GM18520 (cell line): ENCODE results near the gene RABEPK.
A peak's percentile ranks its signal among the peaks of the same experiment; 100 is the strongest.
"Not testable (repeated sequence)": the region's sequence is repeated elsewhere in the genome, so short reads cannot be mapped to it uniquely, and the experiment has no call there.

Experiments used
- ATAC-seq: cut with Tn5 transposase; IDR thresholded peaks from one replicate; pipeline ENCODE4 v1.9.1; 2021; ENCODE audit not compliant: unreplicated experiment

RABEPK gene

DNA sequence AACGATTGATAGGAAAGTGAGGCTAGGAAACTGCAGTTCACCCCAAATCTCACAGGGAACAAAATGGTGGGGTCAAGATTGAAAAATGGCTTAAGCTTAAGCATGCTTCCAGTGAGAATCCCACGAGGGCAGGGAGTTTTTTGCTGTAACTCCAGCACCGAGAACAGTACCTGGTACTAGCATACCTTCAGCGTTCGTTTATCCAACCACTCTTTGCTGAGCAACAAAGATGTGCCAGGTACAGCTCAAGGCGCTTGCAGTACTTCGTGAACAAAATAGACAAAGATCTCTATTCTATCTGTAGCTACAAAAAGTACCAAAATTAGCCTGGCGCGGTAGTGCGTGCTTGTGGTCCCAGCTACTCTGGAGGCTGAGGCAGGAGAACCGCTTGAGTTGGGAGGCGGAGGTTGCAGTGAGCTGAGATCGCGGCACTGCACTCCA, 10.0 kb upstream of the RABEPK start:
- no peak for ATAC-seq

DNA sequence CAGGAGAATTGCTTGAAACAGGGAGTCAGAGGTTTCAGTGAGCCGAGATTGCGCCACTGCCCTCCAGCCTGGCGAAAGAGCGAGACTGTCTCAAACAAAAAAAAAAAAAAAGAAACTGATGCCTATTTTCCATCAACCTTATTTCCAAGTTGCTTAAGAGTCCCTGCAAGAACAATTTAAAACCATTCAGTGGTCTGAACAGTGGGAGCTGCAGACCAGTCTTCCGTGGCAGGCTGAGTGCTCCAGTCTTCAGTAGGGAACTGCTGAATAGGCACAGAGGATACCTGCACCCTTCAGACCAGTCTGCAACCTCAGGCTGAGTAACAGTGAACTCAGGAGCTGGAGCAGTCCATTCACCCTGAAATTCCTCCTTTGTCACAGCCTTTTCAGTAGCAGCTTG, 5.9 kb upstream of the RABEPK start:
- ATAC-seq, result not testable (repeated sequence)

DNA sequence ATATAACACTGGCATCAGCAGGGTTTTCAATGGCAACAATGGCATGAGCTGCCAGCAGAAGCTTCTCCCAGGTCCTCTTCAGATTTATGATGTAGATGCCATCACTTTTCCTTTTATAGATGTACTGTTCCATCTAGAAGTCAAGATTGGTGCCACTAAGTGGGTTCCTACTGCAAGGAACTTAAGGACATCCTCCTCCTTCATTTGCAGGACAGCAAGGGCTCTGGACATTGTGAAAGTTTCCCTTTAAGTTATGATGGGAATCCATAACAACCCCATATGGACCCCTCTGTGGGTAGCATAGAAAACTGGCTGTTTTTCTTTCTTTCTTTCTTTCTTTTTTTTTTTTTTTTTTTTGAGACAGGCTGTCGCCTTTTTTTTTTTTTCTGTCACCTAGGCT, 4.8 kb upstream of the RABEPK start:
- ATAC-seq, result not testable (repeated sequence)

DNA sequence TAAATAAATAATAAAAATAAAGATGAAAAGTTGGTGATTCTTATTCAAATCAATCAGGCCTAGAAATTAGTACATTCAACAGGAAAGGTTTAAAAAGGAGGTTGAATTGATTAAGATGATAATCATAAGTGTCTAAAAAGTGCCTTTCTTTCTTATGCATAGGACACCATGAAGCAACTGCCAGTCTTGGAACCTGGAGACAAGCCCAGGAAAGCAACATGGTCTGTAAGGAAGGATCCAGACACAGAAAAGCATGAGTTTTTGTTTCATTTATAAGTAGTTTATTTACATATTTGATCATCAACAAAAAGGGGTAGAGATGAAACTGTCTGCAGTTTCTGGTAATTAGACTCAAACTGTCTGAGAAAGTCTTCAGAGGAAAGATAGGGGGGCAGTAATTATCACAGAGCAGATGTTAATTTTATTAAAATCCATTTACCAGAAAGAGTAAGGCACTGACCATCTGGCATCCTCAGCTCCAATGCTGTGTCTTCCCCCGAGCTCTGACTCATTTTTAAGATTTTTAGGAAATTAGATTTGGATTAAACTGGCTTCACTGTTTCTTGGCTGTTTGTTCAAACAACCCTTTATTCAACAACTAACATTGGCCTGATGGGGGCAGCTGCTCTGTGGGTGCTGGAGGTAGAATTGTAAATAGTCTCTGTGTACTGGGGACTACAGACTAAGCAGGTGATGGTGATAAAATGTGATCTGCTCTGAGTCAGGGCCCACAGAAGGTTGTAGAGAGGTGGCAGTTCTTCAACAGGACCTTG, 2.7 kb downstream of the RABEPK start:
- ATAC-seq, result no peak

DNA sequence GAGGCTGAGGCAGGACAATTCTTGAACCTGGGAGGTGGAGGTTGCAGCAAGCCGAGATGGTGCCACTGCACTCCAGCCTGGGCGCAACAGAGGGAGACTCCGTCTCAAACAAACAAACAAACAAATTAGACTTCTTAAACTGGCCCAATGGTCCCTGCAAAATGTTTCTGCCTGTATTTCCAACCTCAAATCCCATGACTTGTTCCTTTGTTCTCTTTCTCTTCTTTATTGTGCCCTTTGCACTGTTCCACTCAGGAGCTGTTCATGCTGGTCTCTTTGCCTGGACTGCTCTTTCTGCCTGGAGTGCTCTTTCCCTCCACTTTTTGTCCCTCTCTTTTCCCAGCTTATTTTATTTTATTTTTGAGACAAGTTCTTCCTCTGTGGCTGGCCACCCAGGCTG, 4.1 kb downstream of the RABEPK start:
- no peak for ATAC-seq

DNA sequence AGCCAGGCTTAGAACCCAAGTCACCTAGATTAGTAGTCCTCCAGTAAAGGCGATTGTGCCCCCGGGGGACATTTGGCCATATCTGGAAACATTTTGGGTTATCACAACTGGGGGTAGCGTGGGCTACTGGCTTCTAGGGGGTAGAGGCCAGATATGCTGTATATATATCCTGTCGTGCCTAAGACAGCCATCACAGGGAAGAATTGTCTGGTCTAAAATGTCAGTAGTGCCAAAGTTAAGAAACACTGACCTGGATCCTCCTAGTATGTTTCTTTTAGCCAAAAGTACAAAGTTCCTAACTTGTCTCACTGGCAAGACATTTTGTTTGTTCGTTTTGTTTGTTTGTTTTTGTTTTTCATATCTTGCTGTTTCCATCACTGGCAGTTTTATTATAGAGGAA, 13.8 kb downstream of the RABEPK start:
- no peak for ATAC-seq

DNA sequence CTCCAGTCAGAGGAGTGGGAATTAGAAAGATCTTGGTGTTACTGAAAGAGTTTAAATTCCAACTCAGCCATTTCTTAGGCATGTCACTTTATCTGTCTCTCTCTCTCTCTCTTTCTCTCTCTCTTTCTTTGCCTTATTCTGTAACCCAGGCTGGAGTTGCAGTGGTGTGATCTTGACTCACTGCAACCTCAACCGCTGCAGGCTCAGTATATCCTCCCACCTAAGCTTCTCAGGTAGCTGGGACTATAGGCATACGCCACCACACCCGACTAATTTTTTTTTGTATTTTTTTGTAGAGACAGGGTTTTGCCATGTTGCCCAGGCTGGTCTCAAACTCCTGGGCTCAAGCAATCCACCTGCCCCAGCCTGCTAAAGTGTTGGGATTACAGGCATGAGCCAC, 18.3 kb downstream of the RABEPK start:
- no peak for ATAC-seq

DNA sequence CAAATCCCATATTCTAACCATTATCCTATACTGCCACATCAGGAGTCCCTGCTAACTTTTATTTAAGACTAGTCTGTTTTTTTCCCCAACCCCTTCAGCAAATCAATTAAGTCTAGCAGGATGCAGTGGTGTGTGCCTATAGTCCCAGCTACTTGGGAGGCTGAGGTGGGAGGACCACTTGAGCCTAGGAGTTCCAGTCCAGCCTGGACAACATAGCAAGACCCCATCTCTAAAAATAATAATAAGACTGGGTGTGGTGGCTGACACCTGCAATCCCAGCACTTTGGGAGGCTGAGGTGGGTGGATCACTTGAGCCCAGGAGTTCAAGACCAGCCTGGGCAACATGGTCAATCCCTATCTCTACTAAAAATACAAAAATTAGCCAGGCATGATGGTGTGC, 24.5 kb downstream of the RABEPK start:
- ATAC-seq, result not testable (repeated sequence)

DNA sequence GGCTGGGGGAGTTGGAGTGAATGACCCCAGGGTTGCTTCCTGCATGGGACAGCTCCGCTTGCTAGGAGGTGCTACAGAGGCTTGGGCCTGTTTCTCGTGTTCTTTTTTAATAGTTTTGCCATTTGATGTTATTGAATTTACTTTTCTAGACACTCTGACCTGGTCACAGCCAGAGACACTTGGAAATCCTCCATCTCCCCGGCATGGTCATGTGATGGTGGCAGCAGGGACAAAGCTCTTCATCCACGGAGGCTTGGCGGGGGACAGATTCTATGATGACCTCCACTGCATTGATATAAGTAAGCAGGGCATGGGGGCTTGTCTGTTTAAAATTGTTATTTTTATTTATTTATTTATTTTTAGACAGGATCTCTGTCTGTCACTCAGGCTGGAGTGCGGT, 27.4 kb downstream of the RABEPK start:
- ATAC-seq, result no peak

DNA sequence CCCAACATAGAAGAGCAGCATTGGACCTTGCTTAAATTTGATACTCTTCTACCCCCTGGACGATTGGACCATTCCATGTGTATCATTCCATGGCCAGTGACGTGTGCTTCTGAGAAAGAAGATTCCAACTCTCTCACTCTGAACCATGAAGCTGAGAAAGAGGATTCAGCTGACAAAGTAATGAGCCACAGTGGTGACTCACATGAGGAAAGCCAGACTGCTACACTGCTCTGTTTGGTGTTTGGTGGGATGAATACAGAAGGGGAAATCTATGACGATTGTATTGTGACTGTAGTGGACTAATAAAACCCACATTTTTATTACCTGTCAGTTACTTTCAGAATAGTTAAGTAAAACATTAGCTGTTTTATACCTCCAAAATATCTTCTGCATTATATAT, 33.3 kb downstream of the RABEPK start:
- ATAC-seq, result no peak

DNA sequence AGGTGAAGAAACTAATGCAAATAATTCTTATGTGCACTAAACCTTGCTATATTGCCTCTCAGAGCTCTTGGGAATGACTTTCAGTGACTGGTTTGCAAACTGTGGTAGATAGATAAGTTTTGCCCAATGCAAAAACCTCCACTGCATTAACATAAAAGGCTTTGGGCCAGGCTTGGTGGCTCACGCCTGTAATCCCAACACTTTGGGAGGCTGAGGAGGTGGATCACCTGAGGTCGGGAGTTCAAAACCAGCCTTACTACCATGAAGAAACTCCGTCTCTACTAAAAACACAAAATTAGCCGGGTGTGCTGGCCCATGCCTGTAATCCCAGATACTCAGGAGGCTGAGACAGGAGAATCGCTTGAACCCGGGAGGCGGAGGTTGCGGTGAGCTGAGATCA, 33.8 kb downstream of the RABEPK start:
- not testable (repeated sequence) for ATAC-seq

DNA sequence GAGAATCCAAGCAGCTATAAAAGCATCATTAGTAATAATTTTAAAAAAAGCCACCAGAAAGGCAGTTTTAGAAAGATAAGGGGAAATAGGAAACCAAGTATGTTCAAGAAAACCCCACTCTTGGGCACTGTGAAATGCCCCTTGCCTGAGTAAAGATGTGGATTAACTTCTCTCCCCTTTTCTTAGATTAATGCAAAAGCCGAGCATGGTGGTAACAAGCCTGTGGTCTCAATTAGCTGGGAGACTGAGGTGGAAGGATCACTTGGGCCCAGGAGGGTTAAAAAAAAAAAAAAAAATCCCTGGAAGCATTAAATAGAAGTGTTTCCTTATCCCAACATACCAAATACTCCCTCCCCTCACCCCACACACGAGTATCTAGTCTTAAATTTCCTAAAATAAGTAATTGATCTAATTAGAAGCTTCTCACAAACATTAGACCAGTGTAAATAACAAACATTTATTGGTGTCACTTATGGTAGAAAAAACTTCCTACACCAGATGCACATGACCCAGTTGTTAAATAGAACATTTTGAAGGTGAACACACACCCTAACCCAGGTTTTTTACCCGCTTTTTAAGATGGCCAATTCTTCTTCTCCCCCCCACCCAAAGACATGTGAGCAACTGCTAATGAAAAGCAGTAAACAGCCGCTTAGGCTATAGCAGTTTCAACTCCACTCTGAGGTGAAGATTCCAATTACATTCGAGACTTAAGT, 35.6 kb downstream of the RABEPK start:
- ATAC-seq, result no peak

DNA sequence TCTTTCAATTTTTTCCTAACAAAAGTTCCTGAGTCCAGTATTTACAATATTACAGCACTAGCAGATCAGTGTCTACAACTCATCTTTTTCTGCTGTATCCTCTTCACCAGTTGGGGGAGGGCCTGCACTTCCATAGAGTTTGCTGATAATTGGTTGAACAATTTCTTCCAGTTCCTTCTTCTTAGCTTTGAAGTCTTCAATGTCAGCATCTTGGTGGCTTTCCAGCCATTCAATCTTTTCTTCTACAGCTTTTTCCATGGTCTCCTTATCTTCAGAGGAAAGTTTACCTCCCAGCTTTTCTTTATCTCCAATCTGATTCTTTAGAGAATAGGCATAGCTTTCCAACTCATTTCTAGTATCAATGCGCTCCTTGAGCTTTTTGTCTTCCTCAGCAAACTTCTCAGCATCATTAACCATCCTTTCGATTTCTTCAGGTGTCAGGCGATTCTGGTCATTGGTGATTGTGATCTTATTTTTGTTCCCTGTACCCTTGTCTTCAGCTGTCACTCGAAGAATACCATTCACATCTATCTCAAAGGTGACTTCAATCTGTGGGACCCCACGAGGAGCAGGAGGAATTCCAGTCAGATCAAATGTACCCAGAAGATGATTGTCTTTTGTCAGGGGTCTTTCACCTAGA, 36.3 kb downstream of the RABEPK start:
- not testable (repeated sequence) for ATAC-seq

DNA sequence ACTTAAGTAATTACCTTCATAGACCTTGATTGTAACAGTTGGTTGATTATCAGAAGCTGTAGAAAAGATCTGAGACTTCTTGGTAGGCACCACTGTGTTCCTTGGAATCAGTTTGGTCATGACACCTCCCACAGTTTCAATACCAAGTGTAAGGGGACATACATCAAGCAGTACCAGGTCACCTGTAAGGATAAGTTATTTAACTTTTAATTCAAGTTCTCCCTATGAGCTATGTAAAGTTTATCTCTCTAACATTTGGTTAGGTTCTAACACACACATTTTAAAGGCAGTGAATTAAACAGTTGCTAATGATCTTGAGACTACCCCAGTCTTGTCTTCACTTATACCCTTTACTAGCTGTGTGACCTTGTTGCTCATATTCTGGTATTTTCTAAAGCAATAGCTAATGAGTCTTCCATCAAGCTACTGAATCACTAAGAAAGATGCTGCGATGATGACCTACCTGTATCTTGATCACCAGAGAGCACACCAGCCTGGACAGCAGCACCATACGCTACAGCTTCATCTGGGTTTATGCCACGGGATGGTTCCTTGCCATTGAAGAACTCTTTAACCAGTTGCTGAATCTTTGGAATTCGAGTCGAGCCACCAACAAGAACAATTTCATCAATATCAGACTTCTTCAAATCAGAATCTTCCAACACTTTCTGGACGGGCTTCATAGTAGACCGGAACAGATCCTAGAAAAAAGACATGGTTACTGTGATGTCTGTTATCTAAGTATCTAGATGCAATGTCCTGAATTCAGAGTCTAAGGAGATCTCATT, 38.0 kb downstream of the RABEPK start:
- ATAC-seq, result no peak

DNA sequence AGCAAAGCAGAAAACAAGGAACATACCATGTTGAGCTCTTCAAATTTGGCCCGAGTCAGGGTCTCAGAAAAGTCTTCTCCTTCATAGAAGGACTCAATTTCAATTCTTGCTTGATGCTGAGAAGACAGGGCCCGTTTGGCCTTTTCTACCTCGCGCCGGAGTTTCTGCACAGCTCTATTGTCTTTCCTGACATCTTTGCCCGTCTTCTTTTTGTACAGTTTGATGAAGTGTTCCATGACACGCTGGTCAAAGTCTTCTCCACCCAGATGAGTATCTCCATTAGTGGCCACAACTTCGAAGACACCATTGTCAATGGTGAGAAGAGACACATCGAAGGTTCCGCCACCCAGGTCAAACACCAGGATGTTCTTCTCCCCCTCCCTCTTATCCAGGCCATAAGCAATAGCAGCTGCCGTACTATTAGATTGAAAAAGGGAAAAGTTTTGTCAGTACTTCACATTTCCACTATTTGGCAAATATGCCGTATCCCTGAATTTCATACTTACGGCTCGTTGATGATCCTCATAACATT, 38.6 kb downstream of the RABEPK start:
- ATAC-seq, result no peak

DNA sequence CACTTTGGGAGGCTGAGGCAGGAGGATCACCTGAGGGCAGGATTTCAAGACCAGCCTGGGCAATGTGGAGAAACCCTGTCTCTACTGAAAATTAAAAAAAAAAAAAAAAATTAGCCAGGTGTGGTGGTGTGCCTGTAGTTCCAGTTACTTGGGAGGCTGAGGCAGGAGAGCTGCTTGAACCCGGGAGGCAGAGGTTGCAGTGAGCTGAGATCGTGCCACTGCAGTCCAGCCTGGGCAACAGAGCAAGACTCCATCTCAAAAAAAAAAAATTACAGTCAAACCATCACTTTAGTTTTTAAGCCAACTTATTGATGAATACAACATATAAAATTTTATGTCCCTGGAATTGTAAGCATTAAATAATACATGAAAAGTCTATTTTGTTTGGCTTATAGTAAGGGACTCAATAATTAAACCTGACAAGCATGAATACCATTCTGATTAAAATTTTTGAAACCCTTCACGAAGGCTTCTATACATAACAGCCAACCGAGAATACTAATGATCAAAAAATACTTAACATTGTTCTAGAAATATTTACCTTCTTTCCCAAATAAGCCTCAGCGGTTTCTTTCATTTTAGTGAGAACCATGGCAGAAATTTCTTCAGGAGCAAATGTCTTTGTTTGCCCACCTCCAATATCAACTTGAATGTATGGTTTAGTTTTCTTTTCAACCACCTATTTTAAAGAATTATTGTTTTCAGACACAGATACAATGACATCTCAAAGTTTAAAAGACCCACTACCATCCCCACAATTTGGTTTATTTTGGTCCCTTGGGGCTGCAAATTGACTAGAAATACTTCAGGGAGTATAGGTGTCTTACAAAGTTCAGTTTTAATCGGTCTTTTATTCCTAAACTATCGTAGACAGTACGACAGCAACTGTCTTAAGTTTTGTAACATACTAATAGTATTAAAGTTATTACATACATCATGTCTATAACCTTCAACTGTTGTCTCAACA, 39.6 kb downstream of the RABEPK start:
- no peak for ATAC-seq

DNA sequence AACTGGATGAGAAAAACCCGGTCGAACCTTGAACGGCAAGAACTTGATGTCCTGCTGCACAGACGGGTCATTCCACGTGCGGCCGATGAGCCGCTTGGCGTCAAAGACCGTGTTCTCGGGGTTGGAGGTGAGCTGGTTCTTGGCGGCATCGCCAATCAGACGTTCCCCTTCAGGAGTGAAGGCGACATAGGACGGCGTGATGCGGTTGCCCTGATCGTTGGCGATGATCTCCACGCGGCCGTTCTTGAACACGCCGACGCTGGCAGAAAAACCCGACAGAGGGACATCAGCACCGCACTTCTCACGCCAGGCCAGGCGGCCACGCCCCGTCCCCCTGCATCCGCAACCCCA, 40.3 kb downstream of the RABEPK start:
- ATAC-seq, result peak; percentile 1

DNA sequence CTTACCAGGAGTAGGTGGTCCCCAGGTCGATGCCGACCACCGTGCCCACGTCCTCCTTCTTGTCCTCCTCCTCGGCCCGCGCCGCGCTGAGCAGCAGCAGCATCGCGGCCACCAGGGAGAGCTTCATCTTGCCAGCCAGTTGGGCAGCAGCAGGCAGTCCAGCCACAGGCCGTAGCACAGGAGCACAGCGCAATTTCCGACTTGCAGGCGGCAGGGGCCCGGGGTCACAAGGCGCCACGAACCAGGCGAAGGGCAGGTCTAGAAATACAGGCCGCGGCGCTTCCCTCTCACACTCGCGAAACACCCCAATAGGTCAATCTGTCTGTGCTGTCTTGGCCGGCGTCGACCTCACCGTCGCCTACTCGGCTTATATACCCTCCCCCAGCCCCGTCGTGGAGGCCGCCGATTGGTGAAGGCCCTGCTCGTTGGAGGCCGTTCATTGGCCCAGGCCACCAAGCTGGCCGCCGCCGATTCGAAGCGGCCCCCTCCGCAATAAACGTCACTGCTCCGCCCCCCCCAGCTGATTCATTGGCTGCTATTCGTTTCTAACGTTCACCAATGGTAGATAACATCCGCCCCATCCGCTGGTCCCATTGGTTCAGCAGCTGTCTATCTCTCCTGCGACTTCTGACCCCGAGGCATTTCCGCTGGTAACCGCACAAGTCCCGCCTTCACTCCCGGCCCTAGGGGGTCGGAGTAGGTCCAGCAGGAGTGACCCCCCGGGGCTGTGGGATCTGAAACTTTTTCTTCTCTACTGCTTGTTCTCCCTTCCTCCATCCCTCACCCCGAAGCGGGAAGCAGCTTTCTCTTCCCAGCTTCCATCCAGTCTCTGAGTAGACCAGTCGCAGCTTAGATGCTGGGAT, 40.9 kb downstream of the RABEPK start, which contains the start of gene HSPA5:
Gene HSPA5 (minus strand): TSS at position 344 of the 863 bp plus-strand sequence. CDS start 217 bp downstream, at position 127.
- peak; percentile 90 for ATAC-seq
